Eye (tissue), 1 donor: ENCODE results near the gene NHSL1.
"Not testable (repeated sequence)": the region's sequence is repeated elsewhere in the genome, so short reads cannot be mapped to it uniquely, and the experiment has no call there.

Source experiments
- DNase-seq: peaks from one replicate; pipeline ENCODE4 v3.0.0-alpha.2; 2015

Gene NHSL1

GRCh38 chr6:138456401-138456790 is 42.9 kb downstream of the NHSL1 start:
- DNase-seq = no peak

GRCh38 chr6:138455746-138456400 is 43.4 kb downstream of the NHSL1 start:
- no peak for DNase-seq

- DNase-seq = no peak
These were observed 44.1 kb downstream of the NHSL1 start for GRCh38 chr6:138454981-138455706.

GRCh38 chr6:138451043-138451442 is 48.3 kb downstream of the NHSL1 start:
- DNase-seq = no peak

- peak; percentile 97 for DNase-seq
These were observed 48.8 kb downstream of the NHSL1 start for GRCh38 chr6:138450445-138450844.

GRCh38 chr6:138446821-138447220 is 52.5 kb downstream of the NHSL1 start:
- no peak for DNase-seq

GRCh38 chr6:138443979-138444378 is 55.3 kb downstream of the NHSL1 start:
- DNase-seq = no peak

GRCh38 chr6:138442663-138443062 is 56.6 kb downstream of the NHSL1 start:
- DNase-seq = no peak

GRCh38 chr6:138441965-138442364 is 57.3 kb downstream of the NHSL1 start:
- no peak for DNase-seq

- DNase-seq = no peak
These were observed 58.4 kb downstream of the NHSL1 start for GRCh38 chr6:138440758-138441357.

- DNase-seq = no peak
These were observed 59.0 kb downstream of the NHSL1 start for GRCh38 chr6:138440296-138440695.

GRCh38 chr6:138439546-138439945 is 59.7 kb downstream of the NHSL1 start:
- peak; percentile 54 for DNase-seq

- no peak for DNase-seq
These were observed 64.4 kb downstream of the NHSL1 start for GRCh38 chr6:138434925-138435324.

- DNase-seq = no peak
These were observed 65.2 kb downstream of the NHSL1 start for GRCh38 chr6:138434096-138434495.

- no peak for DNase-seq
These were observed 67.3 kb downstream of the NHSL1 start for GRCh38 chr6:138432063-138432356.

- no peak for DNase-seq
These were observed 67.8 kb downstream of the NHSL1 start for GRCh38 chr6:138431256-138432062.

GRCh38 chr6:138430361-138431145 is 68.7 kb downstream of the NHSL1 start:
- no peak for DNase-seq

- DNase-seq = no peak
These were observed 69.5 kb downstream of the NHSL1 start for GRCh38 chr6:138429761-138430160.

- peak; percentile 84 for DNase-seq
These were observed 70.2 kb downstream of the NHSL1 start for GRCh38 chr6:138428944-138429598.

- no peak for DNase-seq
These were observed 71.6 kb downstream of the NHSL1 start for GRCh38 chr6:138427701-138428100.

GRCh38 chr6:138426500-138427123 is 72.7 kb downstream of the NHSL1 start:
- no peak for DNase-seq

GRCh38 chr6:138425256-138425655 is 74.0 kb downstream of the NHSL1 start:
- not testable (repeated sequence) for DNase-seq
